ENCODE data around the gene DSC1. TPM values are rescaled to one million over a fixed set of nuclear protein-coding genes. Genes with fewer than 3 reads are reported as not detected.

Gene DSC1
- total and polyA plus RNA-seq, 10 of the 15 experiments (the other 5 are each of a cell fraction or from before 2014, with no cell fraction given), result 0.24 to 0.84 (median 0.44) TPM; not detected in 1

- WGBS (ENCODE audit: insufficient coverage, insufficient replicate concordance, low lambda C conversion rate, missing lambda C conversion rate), result 4% methylated on average over 2 of the region's 2 CpGs
- SMC1A ChIA-PET (ENCODE audit: uncharacterized antibody, unreplicated experiment), result interaction anchor here (0.5 kb wide), 1 partner anchor 15 kb away, joined by 3 read pairs; no protein-coding TSS in a partner anchor
- Histone ChIP-seq H3K27me3 (replicated peaks in 1 of 2; ENCODE audit: control insufficient read depth in 2 of 2, insufficient read depth in 2 of 2, low read length in 1 of 2) (no peaks in the 10 kb centered on the region), H3K36me3 (ENCODE audit: control insufficient read depth in 2 of 2, insufficient read depth in 2 of 2, low read length in 1 of 2) (no peaks in the 10 kb centered on the region), H4K20me1 (ENCODE audit: control insufficient read depth, insufficient read depth) (no peaks in the 10 kb centered on the region), H3K9ac (ENCODE audit: control insufficient read depth, insufficient read depth, low read length) (no peak overlapping the region), H3K4me3 (no peak overlapping the region), H2AFZ (ENCODE audit: control insufficient read depth, low read depth, low read length) (no peak overlapping the region), H3K4me1 (ENCODE audit: control insufficient read depth, insufficient read depth, low read length) (no peaks in the 10 kb centered on the region), H3K27ac (ENCODE audit: control insufficient read depth, insufficient read depth) (no peak overlapping the region), H3K4me2 (ENCODE audit: control insufficient read depth, insufficient read depth) (no peak overlapping the region), H3K79me2 (ENCODE audit: control insufficient read depth, insufficient read depth, low read length) (no peaks in the 10 kb centered on the region), H3K9me3 (replicated peaks; ENCODE audit: control insufficient read depth, insufficient read depth, low read length) (no peaks in the 10 kb centered on the region)
- TF ChIP-seq KAT2A (conservative IDR thresholded peaks at IDR 0.05; ENCODE audit: control insufficient read depth, low read depth, low read length) (no peak), GATAD2B (conservative IDR thresholded peaks at IDR 0.05; ENCODE audit: low read depth) (no peak), EED (IDR thresholded peaks at IDR 0.05; ENCODE audit: low read depth) (no peak), PRDM15 (CRISPR knock-in tag; IDR thresholded peaks at IDR 0.05) (no peak), LARP7 (IDR thresholded peaks at IDR 0.05) (no peak), TCF12 (IDR thresholded peaks at IDR 0.05; ENCODE audit: low read depth, low read length) (no peak), ZZZ3 (IDR thresholded peaks at IDR 0.05; ENCODE audit: control insufficient read depth, insufficient read length, low read depth) (no peak), MEF2A (IDR thresholded peaks at IDR 0.05; ENCODE audit: insufficient read depth, low read depth, low read length) (no peak), RAD21 (IDR thresholded peaks at IDR 0.05; ENCODE audit: insufficient read depth, low read depth, low read length) (no peak), ATF3 (IDR thresholded peaks at IDR 0.05; ENCODE audit: borderline replicate concordance, extremely low read depth, low read depth, low read length) (no peak), EGR1 (IDR thresholded peaks at IDR 0.05; ENCODE audit: borderline replicate concordance in 1 of 2, low read depth in 2 of 2, low read length in 2 of 2) (no peak)
- TF ChIP-seq, protein P1, sequence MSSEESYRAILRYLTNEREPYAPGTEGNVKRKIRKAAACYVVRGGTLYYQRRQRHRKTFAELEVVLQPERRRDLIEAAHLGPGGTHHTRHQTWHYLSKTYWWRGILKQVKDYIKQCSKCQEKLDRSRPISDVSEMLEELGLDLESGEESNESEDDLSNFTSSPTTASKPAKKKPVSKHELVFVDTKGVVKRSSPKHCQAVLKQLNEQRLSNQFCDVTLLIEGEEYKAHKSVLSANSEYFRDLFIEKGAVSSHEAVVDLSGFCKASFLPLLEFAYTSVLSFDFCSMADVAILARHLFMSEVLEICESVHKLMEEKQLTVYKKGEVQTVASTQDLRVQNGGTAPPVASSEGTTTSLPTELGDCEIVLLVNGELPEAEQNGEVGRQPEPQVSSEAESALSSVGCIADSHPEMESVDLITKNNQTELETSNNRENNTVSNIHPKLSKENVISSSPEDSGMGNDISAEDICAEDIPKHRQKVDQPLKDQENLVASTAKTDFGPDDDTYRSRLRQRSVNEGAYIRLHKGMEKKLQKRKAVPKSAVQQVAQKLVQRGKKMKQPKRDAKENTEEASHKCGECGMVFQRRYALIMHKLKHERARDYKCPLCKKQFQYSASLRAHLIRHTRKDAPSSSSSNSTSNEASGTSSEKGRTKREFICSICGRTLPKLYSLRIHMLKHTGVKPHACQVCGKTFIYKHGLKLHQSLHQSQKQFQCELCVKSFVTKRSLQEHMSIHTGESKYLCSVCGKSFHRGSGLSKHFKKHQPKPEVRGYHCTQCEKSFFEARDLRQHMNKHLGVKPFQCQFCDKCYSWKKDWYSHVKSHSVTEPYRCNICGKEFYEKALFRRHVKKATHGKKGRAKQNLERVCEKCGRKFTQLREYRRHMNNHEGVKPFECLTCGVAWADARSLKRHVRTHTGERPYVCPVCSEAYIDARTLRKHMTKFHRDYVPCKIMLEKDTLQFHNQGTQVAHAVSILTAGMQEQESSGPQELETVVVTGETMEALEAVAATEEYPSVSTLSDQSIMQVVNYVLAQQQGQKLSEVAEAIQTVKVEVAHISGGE (CRISPR knock-in tag; IDR thresholded peaks at IDR 0.05), result no peak
- TF ChIP-seq, protein P2, sequence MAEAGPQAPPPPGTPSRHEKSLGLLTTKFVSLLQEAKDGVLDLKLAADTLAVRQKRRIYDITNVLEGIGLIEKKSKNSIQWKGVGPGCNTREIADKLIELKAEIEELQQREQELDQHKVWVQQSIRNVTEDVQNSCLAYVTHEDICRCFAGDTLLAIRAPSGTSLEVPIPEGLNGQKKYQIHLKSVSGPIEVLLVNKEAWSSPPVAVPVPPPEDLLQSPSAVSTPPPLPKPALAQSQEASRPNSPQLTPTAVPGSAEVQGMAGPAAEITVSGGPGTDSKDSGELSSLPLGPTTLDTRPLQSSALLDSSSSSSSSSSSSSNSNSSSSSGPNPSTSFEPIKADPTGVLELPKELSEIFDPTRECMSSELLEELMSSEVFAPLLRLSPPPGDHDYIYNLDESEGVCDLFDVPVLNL (IDR thresholded peaks at IDR 0.05; ENCODE audit: low read depth, low read length), result no peak
- FAIRE-seq (peak; percentile 49), ATAC-seq (no peak), DNase-seq (ENCODE audit: low read depth, low spot score) (no peak)
- RAD21 ChIA-PET (ENCODE audit: unreplicated experiment), result no interaction called here
- CTCF ChIA-PET, result interaction anchor here (0.6 kb wide), 1 partner anchor 44 kb away, joined by 3 read pairs; no protein-coding TSS in a partner anchor
- intact Hi-C loops (cut with micrococcal nuclease; ENCODE audit: unreplicated experiment) (no loop called here), in situ Hi-C loops (cut with MboI) (no loop called here)
- BruUV-seq (replicated peaks), result no TSS peak
- POLR2A ChIA-PET, result interaction anchor here (0.6 kb wide), 1 partner anchor 343 kb away, joined by 5 read pairs; no protein-coding TSS in a partner anchor
Measured at GRCh38 chr18:31161757-31162418, 768 bp downstream of the DSC1 start.
